Left cardiac atrium (tissue), 2 donors: ENCODE results near the gene ABCB1. TPM values are rescaled to one million over a fixed set of nuclear protein-coding genes. Genes with fewer than 3 reads are reported as not detected.

ENCODE experiments used
- total RNA-seq, 2 donors: library from RNA; stranded (reverse); fragmentation: NEBNext Ultra II Directional; extraction: Animal tissue kit (Norgen Biotek cat#: 25700); gene quantifications; one replicate each; pipeline ENCODE4 v1.2.1, GENCODE V29; 2021
- donor health status: DM: no; HTN: yes; CAD: no; lungs with severe emphysema.
- donor health status: DM: yes; HTN: yes; CAD: no.

ABCB1 gene
- total RNA-seq, 2 donors from 2014 or later: 5.2 to 5.9 TPM

Other genes starting within 250 kb of the ABCB1 start
- 1 to 10 TPM; 5.6 to 8.9 TPM for gene ABCB4, start 125.2 kb downstream of the ABCB1 start, total RNA-seq
- 1 to 10 TPM; 3.3 to 4.2 TPM for gene RUNDC3B, start 27.5 kb upstream of the ABCB1 start, total RNA-seq